Activated CD4-positive, alpha-beta memory T cell treated with anti-CD3 and anti-CD28 coated beads, Interleukin-2, amount 10 ng/mL, durations not matched to agents 7 days and 5 days (primary cell): ENCODE data around the gene GALNT18. TPM values are rescaled to one million over a fixed set of nuclear protein-coding genes. Genes with fewer than 3 reads are reported as not detected.

Experiments
- CTCF ChIA-PET: fragments of 350-600 bp; sonication (Branson Sonifier 250); formaldehyde crosslinking; loops from one replicate; lab custom pipeline; 2021; ENCODE audit warnings: antibody characterized with exemption, inconsistent platforms; lab: Charles Lee
- POLR2A ChIA-PET: fragments of 350-600 bp; sonication (Branson Sonifier 250); formaldehyde crosslinking; loops from one replicate; lab custom pipeline; 2021; ENCODE audit warnings: antibody characterized with exemption; lab: Charles Lee
- DNase-seq: peaks from one replicate; pipeline ENCODE4 v3.0.0-alpha.2; 2020
- H3K27ac Mint-ChIP-seq: one replicate; pipeline ENCODE4 v1.8.0; 2021; ENCODE audit warnings: mild to moderate bottlenecking, mixed read lengths
- H3K27me3 Mint-ChIP-seq: one replicate; pipeline ENCODE4 v1.8.0; 2021; ENCODE audit warnings: mixed read lengths
- H3K36me3 Mint-ChIP-seq: one replicate; pipeline ENCODE4 v1.8.0; 2021; ENCODE audit warnings: low read depth, mixed read lengths
- H3K4me1 Mint-ChIP-seq: one replicate; pipeline ENCODE4 v1.8.0; 2021; ENCODE audit warnings: mixed read lengths
- H3K4me3 Mint-ChIP-seq: one replicate; pipeline ENCODE4 v1.8.0; 2021; ENCODE audit warnings: mild to moderate bottlenecking, mixed read lengths
- H3K9me3 Mint-ChIP-seq: one replicate; pipeline ENCODE4 v1.8.0; 2021; ENCODE audit warnings: mixed read lengths
- total RNA-seq, 2 experiments: library from RNA; stranded (reverse); gene quantifications; one replicate each; pipeline ENCODE4 v1.2.3, GENCODE V29; 2021

GALNT18 gene
- total RNA-seq, 2 experiments from 2014 or later = 0.60 to 0.93 TPM

GRCh38 chr11:11309906-11310305 lies 311.9 kb downstream of the GALNT18 start:
- DNase-seq = no peak
- Mint-ChIP-seq H3K27me3 (no peaks in the 10 kb centered on the region), H3K27ac (no peak overlapping the region), H3K9me3 (peaks cover 6% of the 10 kb centered on the region), H3K4me1 (peaks cover 8% of the 10 kb centered on the region), H3K4me3 (no peak overlapping the region), H3K36me3 (no peaks in the 10 kb centered on the region)
- POLR2A ChIA-PET = no interaction called here
- CTCF ChIA-PET = no interaction called here

- H3K27ac Mint-ChIP-seq = no peak overlapping the region
Measured at GRCh38 chr11:11308249-11308648, 313.6 kb downstream of the GALNT18 start.

GRCh38 chr11:11306855-11307254 lies 314.9 kb downstream of the GALNT18 start:
- ChIA-PET CTCF (no interaction called here), POLR2A (no interaction called here)
- Mint-ChIP-seq H3K4me1 (peaks cover 8% of the 10 kb centered on the region), H3K36me3 (no peaks in the 10 kb centered on the region), H3K9me3 (peaks cover 6% of the 10 kb centered on the region), H3K4me3 (no peak overlapping the region), H3K27ac (no peak overlapping the region), H3K27me3 (no peaks in the 10 kb centered on the region)
- DNase-seq = no peak

More at GRCh38 chr11:11308249-11308648, 313.6 kb downstream of the GALNT18 start:
- Mint-ChIP-seq H3K9me3 (peaks cover 6% of the 10 kb centered on the region), H3K36me3 (no peaks in the 10 kb centered on the region), H3K27me3 (no peaks in the 10 kb centered on the region), H3K4me1 (peaks cover 8% of the 10 kb centered on the region), H3K4me3 (no peak overlapping the region)
- ChIA-PET CTCF (no interaction called here), POLR2A (no interaction called here)
- DNase-seq = no peak

GRCh38 chr11:11304550-11304949 lies 317.3 kb downstream of the GALNT18 start:
- CTCF ChIA-PET = no interaction called here
- Mint-ChIP-seq H3K4me1 (no peaks in the 10 kb centered on the region), H3K27ac (no peak overlapping the region), H3K4me3 (no peak overlapping the region), H3K36me3 (no peaks in the 10 kb centered on the region), H3K9me3 (no peaks in the 10 kb centered on the region), H3K27me3 (no peaks in the 10 kb centered on the region)
- no peak for DNase-seq
- POLR2A ChIA-PET = no interaction called here

- ChIA-PET CTCF (no interaction called here), POLR2A (no interaction called here)
- DNase-seq = no peak
- no peaks in the 10 kb centered on the region for H3K27me3 Mint-ChIP-seq
- no peak overlapping the region for H3K4me3 Mint-ChIP-seq
- no peaks in the 10 kb centered on the region for H3K4me1 Mint-ChIP-seq
- H3K9me3 Mint-ChIP-seq = no peaks in the 10 kb centered on the region
- no peak overlapping the region for H3K27ac Mint-ChIP-seq
- H3K36me3 Mint-ChIP-seq = no peaks in the 10 kb centered on the region
Measured at GRCh38 chr11:11302565-11302964, 319.2 kb downstream of the GALNT18 start.

GRCh38 chr11:11301212-11301611 lies 320.6 kb downstream of the GALNT18 start:
- ChIA-PET CTCF (no interaction called here), POLR2A (no interaction called here)
- Mint-ChIP-seq H3K4me3 (no peak overlapping the region), H3K27me3 (peaks cover 2% of the 10 kb centered on the region), H3K36me3 (no peaks in the 10 kb centered on the region), H3K9me3 (no peaks in the 10 kb centered on the region), H3K4me1 (no peaks in the 10 kb centered on the region), H3K27ac (no peak overlapping the region)
- DNase-seq = no peak

- no peak for DNase-seq
- CTCF ChIA-PET = no interaction called here
- POLR2A ChIA-PET = no interaction called here
Measured at GRCh38 chr11:11297578-11297977, 324.2 kb downstream of the GALNT18 start.

GRCh38 chr11:11296434-11296833 lies 325.4 kb downstream of the GALNT18 start:
- H3K4me3 Mint-ChIP-seq = no peak overlapping the region
- POLR2A ChIA-PET = no interaction called here
- DNase-seq = no peak
- H3K27ac Mint-ChIP-seq = no peak overlapping the region
- H3K9me3 Mint-ChIP-seq = no peaks in the 10 kb centered on the region
- no peaks in the 10 kb centered on the region for H3K36me3 Mint-ChIP-seq
- no peaks in the 10 kb centered on the region for H3K4me1 Mint-ChIP-seq
- peaks cover 2% of the 10 kb centered on the region for H3K27me3 Mint-ChIP-seq
- CTCF ChIA-PET = no interaction called here

More at GRCh38 chr11:11297578-11297977, 324.2 kb downstream of the GALNT18 start:
- Mint-ChIP-seq H3K27ac (no peak overlapping the region), H3K4me1 (no peaks in the 10 kb centered on the region), H3K9me3 (no peaks in the 10 kb centered on the region), H3K27me3 (peaks cover 2% of the 10 kb centered on the region), H3K4me3 (no peak overlapping the region), H3K36me3 (no peaks in the 10 kb centered on the region)

- no peaks in the 10 kb centered on the region for H3K36me3 Mint-ChIP-seq
- DNase-seq = no peak
- POLR2A ChIA-PET = no interaction called here
- no peaks in the 10 kb centered on the region for H3K4me1 Mint-ChIP-seq
- no peaks in the 10 kb centered on the region for H3K9me3 Mint-ChIP-seq
- CTCF ChIA-PET = no interaction called here
- H3K4me3 Mint-ChIP-seq = no peak overlapping the region
- peaks cover 2% of the 10 kb centered on the region for H3K27me3 Mint-ChIP-seq
- no peak overlapping the region for H3K27ac Mint-ChIP-seq
Measured at GRCh38 chr11:11294551-11294855, 327.3 kb downstream of the GALNT18 start.

GRCh38 chr11:11293798-11294550 lies 327.8 kb downstream of the GALNT18 start:
- POLR2A ChIA-PET = no interaction called here
- CTCF ChIA-PET = no interaction called here
- Mint-ChIP-seq H3K27ac (no peak overlapping the region), H3K4me3 (no peak overlapping the region), H3K9me3 (no peaks in the 10 kb centered on the region), H3K4me1 (no peaks in the 10 kb centered on the region), H3K27me3 (peaks cover 2% of the 10 kb centered on the region), H3K36me3 (no peaks in the 10 kb centered on the region)
- no peak for DNase-seq

- Mint-ChIP-seq H3K27ac (no peak overlapping the region), H3K27me3 (peaks cover 5% of the 10 kb centered on the region), H3K9me3 (no peaks in the 10 kb centered on the region), H3K4me3 (no peak overlapping the region), H3K4me1 (no peaks in the 10 kb centered on the region), H3K36me3 (no peaks in the 10 kb centered on the region)
- POLR2A ChIA-PET = no interaction called here
- CTCF ChIA-PET = no interaction called here
- no peak for DNase-seq
Measured at GRCh38 chr11:11292839-11293238, 329.0 kb downstream of the GALNT18 start.

GRCh38 chr11:11291041-11292015 lies 330.5 kb downstream of the GALNT18 start:
- DNase-seq = no peak
- POLR2A ChIA-PET = no interaction called here
- no peaks in the 10 kb centered on the region for H3K4me1 Mint-ChIP-seq
- H3K27ac Mint-ChIP-seq = no peak overlapping the region
- H3K27me3 Mint-ChIP-seq = peaks cover 5% of the 10 kb centered on the region
- H3K9me3 Mint-ChIP-seq = no peaks in the 10 kb centered on the region
- H3K36me3 Mint-ChIP-seq = no peaks in the 10 kb centered on the region
- CTCF ChIA-PET = no interaction called here
- H3K4me3 Mint-ChIP-seq = no peak overlapping the region

GRCh38 chr11:11290354-11290753 lies 331.5 kb downstream of the GALNT18 start:
- H3K27me3 Mint-ChIP-seq = peaks cover 5% of the 10 kb centered on the region
- ChIA-PET POLR2A (no interaction called here), CTCF (no interaction called here)
- H3K4me3 Mint-ChIP-seq = no peak overlapping the region
- no peaks in the 10 kb centered on the region for H3K9me3 Mint-ChIP-seq
- no peak overlapping the region for H3K27ac Mint-ChIP-seq
- no peak for DNase-seq
- no peaks in the 10 kb centered on the region for H3K4me1 Mint-ChIP-seq
- H3K36me3 Mint-ChIP-seq = no peaks in the 10 kb centered on the region
